ENCODE measurements around the gene ELL2.
"Not testable (repeated sequence)": the region's sequence is repeated elsewhere in the genome, so short reads cannot be mapped to it uniquely, and the experiment has no call there.

ELL2 gene

GRCh38 chr5:95866435-95867040, 95.1 kb downstream of the ELL2 start:
- no peak for DNase-seq
- intact Hi-C loops (cut with DNase I) = no loop called here

- no peak for DNase-seq
- intact Hi-C loops (cut with DNase I) = no loop called here
Observed at GRCh38 chr5:95864944-95865504, 96.6 kb downstream of the ELL2 start.

GRCh38 chr5:95864456-95864855, 97.2 kb downstream of the ELL2 start:
- intact Hi-C loops (cut with DNase I) = no loop called here
- DNase-seq = no peak

- DNase-seq = no peak
- intact Hi-C loops (cut with DNase I) = no loop called here
Observed at GRCh38 chr5:95863383-95863757, 98.3 kb downstream of the ELL2 start.

GRCh38 chr5:95862671-95863382, 98.8 kb downstream of the ELL2 start:
- DNase-seq = no peak
- intact Hi-C loops (cut with DNase I) = no loop called here

GRCh38 chr5:95861864-95862561, 99.6 kb downstream of the ELL2 start:
- intact Hi-C loops (cut with DNase I) = no loop called here
- DNase-seq = no peak

- no peak for DNase-seq
- intact Hi-C loops (cut with DNase I) = no loop called here
Observed at GRCh38 chr5:95861221-95861863, 100.3 kb downstream of the ELL2 start.

GRCh38 chr5:95859661-95860060, 102.0 kb downstream of the ELL2 start:
- intact Hi-C loops (cut with DNase I) = loop anchor here (2.0 to 5.0 kb wide), 2 partner anchors 101 to 743 kb away; partner anchors contain the start of gene ELL2
- DNase-seq = no peak

- intact Hi-C loops (cut with DNase I) = loop anchor here (1.0 to 5.0 kb wide), 3 partner anchors 102 to 743 kb away; partner anchors contain the start of gene ELL2
- peak; percentile 84 to 99 (median 94) for DNase-seq
Observed at GRCh38 chr5:95858661-95859595, 102.7 kb downstream of the ELL2 start.

- DNase-seq = peak in 1 of 10 donors; percentile 26
Observed at GRCh38 chr5:95858023-95858461, 103.6 kb downstream of the ELL2 start.

GRCh38 chr5:95857185-95857945, 104.3 kb downstream of the ELL2 start:
- DNase-seq = peak in 2 of 10 donors; percentile 50 to 83
- intact Hi-C loops (cut with DNase I) = loop anchor here (5.0 kb wide), 1 partner anchor 745 kb away; no protein-coding TSS in a partner anchor

More at GRCh38 chr5:95858023-95858461, 103.6 kb downstream of the ELL2 start:
- intact Hi-C loops (cut with DNase I) = loop anchor here (1.0 to 5.0 kb wide), 3 partner anchors 103 to 744 kb away; partner anchors contain the start of gene ELL2

- intact Hi-C loops (cut with DNase I) = loop anchor here (5.0 kb wide), 1 partner anchor 746 kb away; no protein-coding TSS in a partner anchor
- peak in 2 of 10 donors; percentile 55 to 81 for DNase-seq
Observed at GRCh38 chr5:95856501-95856981, 105.1 kb downstream of the ELL2 start.

- DNase-seq = no peak
- intact Hi-C loops (cut with DNase I) = no loop called here
Observed at GRCh38 chr5:95853490-95853889, 108.2 kb downstream of the ELL2 start.

GRCh38 chr5:95852567-95852966, 109.1 kb downstream of the ELL2 start:
- DNase-seq = no peak
- intact Hi-C loops (cut with DNase I) = no loop called here

- intact Hi-C loops (cut with DNase I) = not testable (repeated sequence)
Observed at GRCh38 chr5:95851141-95851540, 110.5 kb downstream of the ELL2 start.

GRCh38 chr5:95850391-95850894, 111.2 kb downstream of the ELL2 start:
- no peak for DNase-seq
- intact Hi-C loops (cut with DNase I) = no loop called here

More at GRCh38 chr5:95851141-95851540, 110.5 kb downstream of the ELL2 start:
- DNase-seq = peak in 1 of 10 donors; percentile 62

- intact Hi-C loops (cut with DNase I) = loop anchor here (5.0 kb wide), 1 partner anchor 186 kb away; no protein-coding TSS in a partner anchor
- DNase-seq = no peak
Observed at GRCh38 chr5:95848701-95849100, 113.0 kb downstream of the ELL2 start.

GRCh38 chr5:95847261-95847592, 114.4 kb downstream of the ELL2 start:
- intact Hi-C loops (cut with DNase I) = loop anchor here (1.0 to 5.0 kb wide), 3 partner anchors 66 to 202 kb away; no protein-coding TSS in a partner anchor
- DNase-seq = no peak
